SH-SY5Y (cell line): ENCODE data around the gene KRT14.

Experiments
- GATA2 ChIP-seq: IDR thresholded peaks from 2 replicates; pipeline ENCODE4 v1.6.1; 2011; ENCODE audit warnings: mild to moderate bottlenecking, low read depth, low read length
- GATA3 ChIP-seq: IDR thresholded peaks from 2 replicates; pipeline ENCODE4 v1.6.1; 2011; ENCODE audit warnings: low read depth, mild to moderate bottlenecking, low read length, moderate library complexity

KRT14 gene

GRCh38 chr17:41556931-41557330, 29.8 kb downstream of the KRT14 start:
- TF ChIP-seq GATA3, result no peak

DNA sequence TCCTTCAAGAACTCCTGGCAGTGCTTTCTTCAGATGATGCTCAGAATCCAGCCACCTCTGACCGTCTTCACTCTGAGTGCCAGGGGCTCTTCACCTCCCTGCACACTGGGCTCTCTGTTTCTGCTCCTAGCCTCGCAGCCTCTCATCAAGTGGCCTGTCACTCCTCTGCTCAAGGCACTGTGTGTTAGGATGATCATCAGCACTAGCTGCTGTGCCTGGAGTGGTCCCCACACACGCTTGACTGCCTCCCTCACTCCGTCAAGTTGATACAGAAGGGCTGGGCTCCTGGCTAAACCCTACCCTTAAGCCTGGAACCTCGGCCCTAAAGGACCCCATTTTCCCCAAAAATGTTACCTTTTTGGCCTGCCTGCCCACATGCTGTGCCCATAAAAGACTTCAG, 30.4 kb downstream of the KRT14 start:
- no peak for TF ChIP-seq GATA2
- TF ChIP-seq GATA3, result no peak

GRCh38 chr17:41555105-41555887, 31.4 kb downstream of the KRT14 start:
- no peak for TF ChIP-seq GATA3
- no peak; the same call in 1 of the 2 replicates for TF ChIP-seq GATA2

- no peak for TF ChIP-seq GATA2
- TF ChIP-seq GATA3, result no peak
These were observed 32.6 kb downstream of the KRT14 start for GRCh38 chr17:41553987-41554680.

GRCh38 chr17:41553176-41553575, 33.5 kb downstream of the KRT14 start:
- no peak for TF ChIP-seq GATA2
- no peak for TF ChIP-seq GATA3

DNA sequence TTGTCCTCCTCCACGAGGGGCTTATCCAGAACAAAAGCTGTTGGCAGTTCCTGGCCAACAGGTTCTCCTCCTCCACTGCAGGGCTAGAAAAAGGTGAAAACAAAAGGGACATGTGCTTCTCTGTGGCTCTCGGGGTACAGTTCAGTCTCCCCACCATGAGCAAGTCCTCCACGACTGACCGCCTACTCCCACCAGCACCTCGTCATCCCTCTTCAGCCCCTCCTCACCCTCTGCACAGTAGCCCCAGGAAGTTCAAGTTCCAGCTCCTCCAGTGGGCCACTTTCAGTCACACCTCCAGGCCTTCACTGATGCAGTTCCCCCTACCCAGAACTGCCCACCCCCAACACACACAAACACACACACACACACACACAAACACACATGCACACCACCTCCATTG, 34.2 kb downstream of the KRT14 start:
- TF ChIP-seq GATA3 (no peak), GATA2 (no peak)

- no peak for TF ChIP-seq GATA3
- no peak for TF ChIP-seq GATA2
These were observed 35.3 kb downstream of the KRT14 start for GRCh38 chr17:41551365-41551764.

- no peak for TF ChIP-seq GATA2
- no peak for TF ChIP-seq GATA3
These were observed 37.1 kb downstream of the KRT14 start for GRCh38 chr17:41549596-41550039.

GRCh38 chr17:41548844-41549595, 37.7 kb downstream of the KRT14 start:
- TF ChIP-seq GATA2, result no peak

- TF ChIP-seq GATA3 (no peak), GATA2 (no peak)
These were observed 38.5 kb downstream of the KRT14 start for GRCh38 chr17:41547921-41548843.

DNA sequence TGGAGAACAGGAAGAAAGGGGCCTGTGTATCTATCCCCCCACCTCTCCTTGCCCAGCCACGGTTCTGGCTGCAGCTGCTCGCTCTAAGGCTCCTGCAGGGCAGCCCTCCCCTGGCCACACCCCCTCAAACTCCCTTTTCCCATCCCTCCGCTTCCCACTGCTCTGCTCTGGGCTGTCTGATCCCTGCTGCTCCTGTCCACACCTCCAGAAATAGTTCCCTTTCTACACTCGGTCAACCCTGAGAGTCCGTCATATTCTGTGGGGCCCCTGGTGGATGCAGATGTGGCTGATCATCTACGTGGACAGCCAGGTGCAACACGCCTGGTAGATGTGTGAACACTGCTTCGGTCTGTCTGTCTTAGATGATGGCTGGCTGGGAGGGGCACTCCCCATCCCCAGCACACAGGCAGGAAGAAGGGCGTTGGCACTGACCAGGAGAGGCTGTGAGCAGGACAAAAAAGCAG, 39.3 kb downstream of the KRT14 start:
- TF ChIP-seq GATA3, result no peak
- no peak for TF ChIP-seq GATA2

DNA sequence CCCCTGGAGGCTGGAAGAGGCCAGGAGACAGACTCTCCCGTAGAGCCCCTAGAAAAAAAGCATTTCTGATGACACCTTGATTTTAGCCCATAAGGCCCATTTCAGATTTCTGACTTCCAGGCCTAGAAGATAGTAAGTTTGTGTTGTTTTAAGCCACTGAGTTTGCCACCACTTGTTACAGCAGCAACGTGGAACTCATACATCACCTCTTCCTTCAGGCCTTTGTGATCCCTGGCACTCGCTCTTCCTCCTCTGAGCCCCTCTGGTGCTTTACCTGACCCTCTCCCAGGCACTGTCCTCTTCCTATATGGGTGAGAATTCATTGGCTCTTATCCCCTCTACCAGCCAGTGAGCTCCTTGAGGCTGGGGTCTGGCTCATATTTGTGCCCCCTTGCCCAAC, 39.9 kb downstream of the KRT14 start:
- no peak for TF ChIP-seq GATA2
- TF ChIP-seq GATA3, result no peak

GRCh38 chr17:41545829-41546410, 40.8 kb downstream of the KRT14 start:
- no peak for TF ChIP-seq GATA3
- no peak for TF ChIP-seq GATA2

- no peak for TF ChIP-seq GATA3
- no peak for TF ChIP-seq GATA2
These were observed 41.8 kb downstream of the KRT14 start for GRCh38 chr17:41544935-41545334.
